Thoracic aorta endothelial cell (primary cell): ENCODE measurements around the gene SESN2. TPM values are rescaled to one million over a fixed set of nuclear protein-coding genes. Genes with fewer than 3 reads are reported as not detected.

Experiments
- total RNA-seq: library from RNA; depleted of rRNA; stranded (reverse); fragments of >200 nt; gene quantifications from 2 replicates; pipeline ENCODE4 v1.2.3, GENCODE V29; 2012

SESN2 gene
- 13.6 and 15.3 TPM in 2 replicates for total RNA-seq

GRCh38 chr1:28259252-28259933 lies at the start of gene SESN2:
TSS of gene SESN2 (plus strand) at chr1:28259518. CDS start at chr1:28259848, 330 bp downstream.

GRCh38 chr1:28232558-28233263 lies 26.6 kb upstream of the SESN2 start, which contains the start of gene DNAJC8:
TSS of gene DNAJC8 (minus strand) at chr1:28233029. CDS start at chr1:28232998, 31 bp downstream.

GRCh38 chr1:28235755-28236655 lies 23.3 kb upstream of the SESN2 start, which contains the start of gene ATP5IF1:
TSS of gene ATP5IF1 (plus strand) at chr1:28236124. CDS start at chr1:28236184, 60 bp downstream.

Other genes starting within 250 kb of the SESN2 start
- 29.1 and 42.4 TPM in 2 replicates for gene EYA3, start 170.9 kb upstream of the SESN2 start, total RNA-seq
- gene PTAFR, start 82.8 kb upstream of the SESN2 start, total RNA-seq = under 0.01 and 0.14 TPM in 2 replicates
- 91.3 and 100 TPM in 2 replicates for gene DNAJC8, start 26.5 kb upstream of the SESN2 start, total RNA-seq
- 111 and 122 TPM in 2 replicates for gene ATP5IF1, start 23.4 kb upstream of the SESN2 start, total RNA-seq
- gene MED18, start 69.5 kb downstream of the SESN2 start, total RNA-seq = 16.2 and 16.7 TPM in 2 replicates
- 51.6 and 70.6 TPM in 2 replicates for gene PHACTR4, start 110.2 kb downstream of the SESN2 start, total RNA-seq
- gene RCC1, start 246.5 kb downstream of the SESN2 start, total RNA-seq = 68.4 and 83.0 TPM in 2 replicates